AG09309 (cell line): ENCODE measurements around the gene KCNT1.

Experiments
- DNase-seq: peaks from one replicate; pipeline ENCODE4 v3.0.0-alpha.2; 2010; ENCODE audit warnings: low read depth
- H3K4me3 ChIP-seq: 2 replicates; pipeline ENCODE4 v1.5.1; 2011; ENCODE audit warnings: mild to moderate bottlenecking, low read depth, low read length, moderate library complexity; ENCODE audit not compliant: control insufficient read depth
- TF ChIP-seq, protein P1 (sequence below): IDR thresholded peaks from 2 replicates; pipeline ENCODE4 v1.5.1; 2011; ENCODE audit warnings: mild to moderate bottlenecking, low read depth, low read length, inconsistent platforms; ENCODE audit not compliant: insufficient read depth, control insufficient read depth; ENCODE audit errors: missing control alignments

KCNT1 gene

DNA sequence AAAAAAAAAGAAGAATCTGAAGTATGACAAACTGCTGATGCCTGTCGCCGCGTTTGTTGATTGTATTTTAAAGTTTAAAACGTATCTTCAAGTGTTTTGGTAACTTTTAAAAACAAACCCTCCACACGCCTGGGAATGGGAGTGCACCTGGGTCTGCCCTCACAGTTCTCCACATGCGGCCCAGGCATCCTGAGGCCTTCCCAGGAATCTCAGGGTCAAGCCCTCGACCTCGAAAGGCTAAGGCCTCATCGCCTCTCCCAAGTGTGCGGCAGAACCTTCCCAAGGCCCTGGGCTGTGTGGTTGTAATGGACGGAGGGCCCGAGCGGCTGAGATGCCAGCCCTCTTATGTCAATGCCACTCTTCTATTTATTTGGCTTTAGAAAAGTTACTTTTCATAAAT, 111.0 kb downstream of the KCNT1 start:
- TF ChIP-seq, protein P1, sequence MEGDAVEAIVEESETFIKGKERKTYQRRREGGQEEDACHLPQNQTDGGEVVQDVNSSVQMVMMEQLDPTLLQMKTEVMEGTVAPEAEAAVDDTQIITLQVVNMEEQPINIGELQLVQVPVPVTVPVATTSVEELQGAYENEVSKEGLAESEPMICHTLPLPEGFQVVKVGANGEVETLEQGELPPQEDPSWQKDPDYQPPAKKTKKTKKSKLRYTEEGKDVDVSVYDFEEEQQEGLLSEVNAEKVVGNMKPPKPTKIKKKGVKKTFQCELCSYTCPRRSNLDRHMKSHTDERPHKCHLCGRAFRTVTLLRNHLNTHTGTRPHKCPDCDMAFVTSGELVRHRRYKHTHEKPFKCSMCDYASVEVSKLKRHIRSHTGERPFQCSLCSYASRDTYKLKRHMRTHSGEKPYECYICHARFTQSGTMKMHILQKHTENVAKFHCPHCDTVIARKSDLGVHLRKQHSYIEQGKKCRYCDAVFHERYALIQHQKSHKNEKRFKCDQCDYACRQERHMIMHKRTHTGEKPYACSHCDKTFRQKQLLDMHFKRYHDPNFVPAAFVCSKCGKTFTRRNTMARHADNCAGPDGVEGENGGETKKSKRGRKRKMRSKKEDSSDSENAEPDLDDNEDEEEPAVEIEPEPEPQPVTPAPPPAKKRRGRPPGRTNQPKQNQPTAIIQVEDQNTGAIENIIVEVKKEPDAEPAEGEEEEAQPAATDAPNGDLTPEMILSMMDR: no peak
- no peak for DNase-seq
- H3K4me3 ChIP-seq: no peak overlapping the region

DNA sequence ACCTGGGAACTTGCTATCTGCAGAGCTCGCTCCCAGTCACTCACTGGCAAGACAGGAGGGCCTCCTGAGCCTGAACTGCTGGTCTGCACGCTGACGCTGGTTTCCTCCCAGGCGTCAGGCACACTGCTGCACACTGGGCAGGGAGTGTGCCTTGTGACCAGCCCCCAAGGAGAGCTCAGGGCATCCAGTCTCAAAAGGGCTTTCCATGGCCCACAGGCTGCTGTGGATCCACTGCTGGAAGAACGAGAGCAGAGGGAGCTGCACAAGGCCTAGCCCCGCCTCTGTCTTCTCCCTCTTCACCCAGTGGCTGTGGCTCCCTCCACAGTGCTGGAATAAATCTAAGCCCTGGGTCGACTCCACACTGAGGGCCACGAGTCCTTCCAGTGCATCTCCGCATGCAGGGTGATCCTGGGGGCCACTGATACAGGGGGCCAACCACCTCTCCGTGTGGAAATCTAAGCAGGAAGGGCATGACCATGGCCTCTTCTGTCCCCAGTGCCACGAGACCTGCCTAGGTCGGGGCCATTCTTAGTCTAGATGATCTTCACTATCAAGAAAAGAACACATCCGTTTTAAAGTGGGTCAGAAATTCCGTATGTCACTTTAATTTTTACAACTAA, 111.8 kb downstream of the KCNT1 start:
- TF ChIP-seq, protein P1: no peak
- DNase-seq: no peak
- no peak overlapping the region for H3K4me3 ChIP-seq

DNA sequence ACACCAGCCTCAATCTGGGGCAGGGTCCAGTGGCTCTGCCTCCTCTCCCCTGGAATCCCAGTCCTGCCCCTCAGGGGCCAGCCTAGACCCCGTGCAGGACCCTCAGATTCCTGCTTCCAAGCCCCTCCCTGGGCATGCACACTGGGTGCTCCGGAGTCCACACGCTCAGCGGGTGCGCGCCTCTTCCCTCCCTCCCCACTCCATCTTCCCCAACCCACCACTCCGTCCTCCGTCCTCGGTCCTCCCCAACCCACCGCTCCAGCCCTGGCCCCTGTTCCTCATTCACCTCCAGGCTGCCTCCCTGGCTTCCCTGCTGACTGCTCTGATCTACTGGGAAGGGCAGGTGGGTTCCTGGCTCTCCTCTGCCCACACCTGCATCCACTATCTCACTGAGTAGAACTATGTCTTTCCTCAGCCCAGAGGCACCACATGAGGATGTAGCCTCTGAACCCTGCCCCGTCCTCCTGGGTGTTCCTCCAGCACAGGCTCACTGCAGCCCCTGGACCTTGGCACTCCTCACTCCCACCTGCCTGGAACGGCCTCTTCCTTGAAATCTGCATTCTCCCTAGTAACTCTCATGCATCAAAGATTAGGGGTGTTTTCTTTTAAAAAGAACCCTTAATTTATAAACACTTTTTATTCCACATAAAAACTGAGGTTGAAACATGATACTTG, 112.6 kb downstream of the KCNT1 start:
- TF ChIP-seq, protein P1: no peak
- no peak for DNase-seq
- no peak overlapping the region for H3K4me3 ChIP-seq

DNA sequence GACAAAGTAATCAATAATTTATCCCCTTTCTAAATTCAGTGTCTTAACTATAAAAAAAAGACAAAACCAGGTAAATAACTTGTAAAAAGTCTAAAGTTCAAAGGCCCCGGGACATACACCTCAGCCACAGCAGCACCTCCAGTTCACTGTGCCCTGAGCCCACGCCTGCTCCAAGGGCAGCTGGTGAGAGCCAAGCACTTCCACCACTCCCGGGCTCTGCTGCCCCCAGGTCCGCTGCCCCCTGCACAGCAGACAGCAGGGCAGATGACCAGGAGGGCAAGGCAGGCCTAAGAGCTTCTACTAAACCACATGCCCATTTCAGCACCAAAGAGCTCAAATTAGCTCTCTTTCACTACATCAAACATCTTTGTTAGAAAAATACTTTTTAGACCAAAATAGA, 113.4 kb downstream of the KCNT1 start:
- no peak for DNase-seq
- no peak overlapping the region for H3K4me3 ChIP-seq
- TF ChIP-seq, protein P1: no peak

DNA sequence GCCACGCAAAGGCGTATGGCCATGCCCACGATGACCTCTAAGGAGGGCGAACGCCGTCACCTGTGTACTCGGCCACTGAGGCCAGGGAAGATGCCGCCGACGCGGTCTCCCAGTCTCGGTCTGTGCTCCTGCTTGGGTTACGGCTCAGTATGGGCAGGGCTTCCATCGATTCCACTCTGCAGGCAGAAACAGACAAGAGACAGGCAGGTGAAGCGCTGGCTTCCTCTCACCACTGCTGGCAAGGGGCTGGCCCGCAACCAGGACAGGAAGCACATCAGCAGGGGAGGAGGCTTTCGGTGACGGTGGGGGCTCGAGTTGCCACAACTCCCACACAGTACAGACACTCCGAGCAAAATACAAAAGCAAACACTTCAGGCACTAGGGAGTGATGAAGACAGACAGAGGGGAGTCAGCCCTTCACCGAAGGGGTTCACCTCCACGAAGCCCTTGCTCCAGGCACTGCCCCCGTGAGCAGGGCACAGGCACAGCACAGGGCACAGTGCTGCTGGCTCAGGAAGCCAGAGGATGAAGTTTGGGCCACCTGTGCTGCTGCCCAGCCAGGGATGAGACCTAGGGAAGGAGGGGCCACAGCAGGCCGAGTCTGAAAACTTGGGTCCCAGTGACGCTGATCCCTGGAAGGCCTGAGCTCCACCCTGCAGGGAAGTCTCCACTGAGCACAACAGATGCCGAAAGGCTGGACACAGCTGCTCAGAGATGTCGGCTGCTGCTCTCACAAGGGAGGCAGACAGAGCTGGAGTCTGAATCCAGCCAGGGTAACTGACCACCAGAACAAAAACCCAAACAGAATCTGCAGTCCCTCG, 114.1 kb downstream of the KCNT1 start:
- TF ChIP-seq, protein P1: no peak
- DNase-seq: no peak
- no peak overlapping the region for H3K4me3 ChIP-seq

DNA sequence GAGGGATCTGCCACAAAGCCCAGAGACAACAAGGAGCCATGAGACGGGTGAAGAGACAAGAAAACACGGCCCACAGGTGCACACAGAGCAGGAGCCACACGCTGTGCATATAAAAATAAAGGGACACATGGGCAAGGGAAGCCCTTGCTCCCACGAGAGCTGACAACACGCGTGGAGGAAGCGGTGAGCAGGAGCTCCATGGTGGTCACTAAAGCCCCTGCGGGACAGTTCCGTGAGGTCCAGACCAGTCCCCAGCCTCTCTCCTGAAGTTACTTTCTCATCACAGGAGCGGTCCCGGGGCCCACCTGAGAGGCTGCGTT, 114.6 kb downstream of the KCNT1 start:
- H3K4me3 ChIP-seq: no peak overlapping the region
- no peak for DNase-seq
- TF ChIP-seq, protein P1: no peak
